Kidney epithelial cell (primary cell): ENCODE results near the gene C2CD4C. TPM values are rescaled to one million over a fixed set of nuclear protein-coding genes. Genes with fewer than 3 reads are reported as not detected.

Source experiments
- DNase-seq: peaks from one replicate; pipeline ENCODE4 v3.0.0-alpha.2; 2010; ENCODE audit warnings: low read depth
- H3K27me3 ChIP-seq: 2 replicates; pipeline ENCODE4 v1.6.0; 2011; ENCODE audit warnings: low read length; ENCODE audit not compliant: control insufficient read depth, insufficient read depth
- H3K36me3 ChIP-seq: 2 replicates; pipeline ENCODE4 v1.5.1; 2011; ENCODE audit warnings: low read length; ENCODE audit not compliant: control insufficient read depth, insufficient read depth
- H3K4me3 ChIP-seq: 2 replicates; pipeline ENCODE4 v1.5.1; 2011; ENCODE audit warnings: low read depth, mild to moderate bottlenecking, control low read depth, low read length
- CTCF ChIP-seq: IDR thresholded peaks from 2 replicates; pipeline ENCODE4 v1.5.1; 2011; ENCODE audit warnings: mild to moderate bottlenecking, moderate library complexity, low read length, control low read depth, inconsistent platforms; ENCODE audit not compliant: insufficient read depth, poor library complexity, severe bottlenecking
- total RNA-seq: library from RNA; depleted of rRNA; stranded (reverse); fragments of >200 nt; gene quantifications from 2 replicates; pipeline ENCODE4 v1.2.3, GENCODE V29; 2015

C2CD4C gene
- total RNA-seq, 1 donor from 2014 or later, result not detected

- TF ChIP-seq CTCF, result no peak
- H3K27me3 ChIP-seq, result peaks cover 71% of the 10 kb centered on the region
- no peaks in the 10 kb centered on the region for H3K36me3 ChIP-seq
- no peak overlapping the region for H3K4me3 ChIP-seq
- DNase-seq, result no peak
These were observed 1.2 kb downstream of the C2CD4C start for GRCh38 chr19:407511-408440.

- peaks cover 72% of the 10 kb centered on the region for H3K27me3 ChIP-seq
- H3K36me3 ChIP-seq, result no peaks in the 10 kb centered on the region
- DNase-seq, result no peak
These were observed 1.9 kb downstream of the C2CD4C start for GRCh38 chr19:406971-407510.

GRCh38 chr19:406135-406781, 2.7 kb downstream of the C2CD4C start:
- peaks cover 71% of the 10 kb centered on the region for H3K27me3 ChIP-seq

More at GRCh38 chr19:406971-407510, 1.9 kb downstream of the C2CD4C start:
- H3K4me3 ChIP-seq, result no peak overlapping the region
- no peak for TF ChIP-seq CTCF

GRCh38 chr19:405121-405965, 3.6 kb downstream of the C2CD4C start:
- DNase-seq, result no peak
- no peak for TF ChIP-seq CTCF
- H3K4me3 ChIP-seq, result no peak overlapping the region
- no peaks in the 10 kb centered on the region for H3K36me3 ChIP-seq
- H3K27me3 ChIP-seq, result peaks cover 71% of the 10 kb centered on the region

More at GRCh38 chr19:406135-406781, 2.7 kb downstream of the C2CD4C start:
- TF ChIP-seq CTCF, result no peak
- H3K36me3 ChIP-seq, result no peaks in the 10 kb centered on the region
- no peak overlapping the region for H3K4me3 ChIP-seq
- DNase-seq, result no peak

GRCh38 chr19:403221-404027, 5.5 kb downstream of the C2CD4C start:
- Histone ChIP-seq H3K36me3 (no peaks in the 10 kb centered on the region), H3K27me3 (peaks cover 54% of the 10 kb centered on the region), H3K4me3 (no peak overlapping the region)
- no peak for TF ChIP-seq CTCF
- no peak for DNase-seq
